GM20000 (cell line): ENCODE measurements around the gene LCN9.
"Not testable (repeated sequence)": the region's sequence is repeated elsewhere in the genome, so short reads cannot be mapped to it uniquely, and the experiment has no call there.

Source experiments
- DNase-seq: peaks from one replicate; pipeline ENCODE4 v3.0.0; 2012; ENCODE audit warnings: low spot score
- TF ChIP-seq, protein P1 (sequence below): IDR thresholded peaks from 2 replicates; pipeline ENCODE4 v1.5.1; 2012; ENCODE audit warnings: mild to moderate bottlenecking, control low read depth; ENCODE audit errors: extremely low read depth, missing control alignments

Gene LCN9

DNA sequence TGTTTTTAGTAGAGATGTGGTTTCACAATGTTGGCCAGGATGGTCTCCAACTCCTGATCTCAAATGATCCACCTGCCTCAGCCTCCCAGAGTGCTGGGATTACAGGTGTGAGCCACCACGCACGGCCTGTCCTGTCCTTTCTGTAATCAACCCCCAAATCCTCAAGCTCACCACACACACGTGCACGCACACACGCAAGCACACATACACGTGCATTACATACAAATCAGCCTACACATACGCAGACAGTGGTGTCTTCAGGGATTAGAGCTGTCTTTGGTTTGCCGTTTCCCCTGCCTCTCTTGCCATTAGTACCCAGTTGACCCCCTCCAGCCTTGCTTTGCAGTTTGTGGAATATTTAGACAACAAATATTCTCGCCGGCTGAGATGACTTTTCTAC lies 30.3 kb upstream of the LCN9 start:
- no peak for DNase-seq
- TF ChIP-seq, protein P1, sequence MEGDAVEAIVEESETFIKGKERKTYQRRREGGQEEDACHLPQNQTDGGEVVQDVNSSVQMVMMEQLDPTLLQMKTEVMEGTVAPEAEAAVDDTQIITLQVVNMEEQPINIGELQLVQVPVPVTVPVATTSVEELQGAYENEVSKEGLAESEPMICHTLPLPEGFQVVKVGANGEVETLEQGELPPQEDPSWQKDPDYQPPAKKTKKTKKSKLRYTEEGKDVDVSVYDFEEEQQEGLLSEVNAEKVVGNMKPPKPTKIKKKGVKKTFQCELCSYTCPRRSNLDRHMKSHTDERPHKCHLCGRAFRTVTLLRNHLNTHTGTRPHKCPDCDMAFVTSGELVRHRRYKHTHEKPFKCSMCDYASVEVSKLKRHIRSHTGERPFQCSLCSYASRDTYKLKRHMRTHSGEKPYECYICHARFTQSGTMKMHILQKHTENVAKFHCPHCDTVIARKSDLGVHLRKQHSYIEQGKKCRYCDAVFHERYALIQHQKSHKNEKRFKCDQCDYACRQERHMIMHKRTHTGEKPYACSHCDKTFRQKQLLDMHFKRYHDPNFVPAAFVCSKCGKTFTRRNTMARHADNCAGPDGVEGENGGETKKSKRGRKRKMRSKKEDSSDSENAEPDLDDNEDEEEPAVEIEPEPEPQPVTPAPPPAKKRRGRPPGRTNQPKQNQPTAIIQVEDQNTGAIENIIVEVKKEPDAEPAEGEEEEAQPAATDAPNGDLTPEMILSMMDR = no peak

DNA sequence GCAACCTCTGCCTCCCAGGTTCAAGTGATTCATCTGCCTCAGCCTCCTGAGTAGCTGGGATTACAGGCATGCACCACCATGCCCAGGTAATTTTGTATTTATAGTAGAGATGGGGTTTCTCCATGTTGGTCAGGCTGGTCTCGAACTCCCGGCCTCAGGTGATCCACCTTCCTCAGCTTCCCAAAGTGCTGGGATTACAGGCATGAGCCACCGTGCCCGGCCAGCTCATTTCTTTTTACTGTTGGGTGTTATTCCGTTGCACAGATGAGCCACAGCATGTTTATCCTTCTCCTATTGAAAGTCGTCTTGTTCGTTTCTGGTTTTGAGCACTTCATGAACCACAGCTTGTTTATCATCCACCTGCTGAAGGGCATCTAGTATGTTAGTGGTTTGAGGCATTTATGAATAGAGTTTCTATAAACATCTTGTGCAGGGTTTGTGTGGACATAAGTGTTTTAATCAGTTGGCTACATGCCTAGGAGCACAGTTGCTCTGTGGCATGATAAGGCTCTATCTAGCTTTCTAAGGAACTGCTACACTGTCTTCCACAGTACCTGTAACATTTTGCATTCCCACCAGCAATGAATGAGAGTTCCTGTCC lies 26.1 kb upstream of the LCN9 start:
- DNase-seq = not testable (repeated sequence)

DNA sequence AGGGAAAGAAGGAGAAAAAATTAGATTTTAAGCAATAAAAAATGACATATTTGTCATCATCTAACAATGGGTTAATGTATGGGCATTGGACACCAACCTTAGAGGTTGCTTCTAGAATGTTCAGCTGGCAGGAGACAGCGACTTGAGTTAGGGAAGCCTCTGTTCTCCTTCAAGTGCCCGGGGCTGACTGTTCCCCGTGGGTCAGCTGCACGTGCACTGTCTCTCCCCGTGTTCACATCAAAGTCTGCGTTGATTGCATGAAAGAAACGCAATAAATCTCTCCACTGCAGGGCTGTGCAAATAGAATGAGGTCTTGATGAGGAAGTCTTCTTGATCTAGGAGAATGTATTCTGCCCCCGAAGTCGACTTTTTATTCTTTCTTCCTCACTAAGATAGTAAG lies 23.9 kb upstream of the LCN9 start, which contains the start of gene GLT6D1:
TSS of gene GLT6D1 (minus strand) at position 345 of the 400 bp plus-strand sequence. CDS start 353 bp downstream, outside the sequence.
- no peak for DNase-seq
- TF ChIP-seq, protein P1 = no peak

DNA sequence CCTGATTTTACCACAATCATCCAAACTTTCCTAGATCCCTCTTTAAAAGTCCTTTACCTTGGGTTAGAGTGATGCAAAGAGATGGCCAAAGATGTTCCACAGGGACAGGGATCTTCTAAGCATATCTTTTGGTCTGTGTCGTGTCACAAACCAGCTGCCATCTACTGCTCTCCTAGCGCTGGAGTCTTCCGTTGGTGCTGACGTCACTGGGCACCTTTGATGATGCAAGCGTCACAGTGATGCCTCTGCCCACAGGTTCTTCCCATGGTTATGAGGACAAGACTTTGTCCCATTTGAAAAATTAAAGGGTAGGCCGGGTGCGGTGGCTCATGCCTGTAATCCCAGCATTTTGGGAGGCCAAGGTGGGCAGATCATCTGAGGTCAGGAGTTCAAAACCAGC lies 22.1 kb upstream of the LCN9 start:
- no peak for DNase-seq
- TF ChIP-seq, protein P1 = no peak

DNA sequence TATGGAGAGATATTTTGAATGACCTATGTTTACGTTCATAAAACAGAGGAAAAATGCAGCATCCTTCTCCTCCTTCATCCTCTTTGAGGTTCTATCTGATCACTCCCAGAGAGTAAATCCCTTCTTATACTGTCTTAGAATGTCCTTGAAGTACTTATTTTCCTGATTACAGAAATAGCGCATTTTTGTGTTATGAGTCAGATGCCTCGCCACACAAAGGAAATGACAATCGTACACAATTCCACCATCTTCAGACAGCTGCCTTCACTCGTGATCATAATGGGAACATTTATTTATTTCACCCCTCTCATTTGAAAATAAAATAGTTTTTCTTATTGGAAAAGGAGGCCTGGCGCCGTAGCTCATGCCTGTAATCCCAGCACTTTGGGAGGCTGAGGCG lies 21.4 kb upstream of the LCN9 start:
- no peak for DNase-seq
- TF ChIP-seq, protein P1 = no peak

DNA sequence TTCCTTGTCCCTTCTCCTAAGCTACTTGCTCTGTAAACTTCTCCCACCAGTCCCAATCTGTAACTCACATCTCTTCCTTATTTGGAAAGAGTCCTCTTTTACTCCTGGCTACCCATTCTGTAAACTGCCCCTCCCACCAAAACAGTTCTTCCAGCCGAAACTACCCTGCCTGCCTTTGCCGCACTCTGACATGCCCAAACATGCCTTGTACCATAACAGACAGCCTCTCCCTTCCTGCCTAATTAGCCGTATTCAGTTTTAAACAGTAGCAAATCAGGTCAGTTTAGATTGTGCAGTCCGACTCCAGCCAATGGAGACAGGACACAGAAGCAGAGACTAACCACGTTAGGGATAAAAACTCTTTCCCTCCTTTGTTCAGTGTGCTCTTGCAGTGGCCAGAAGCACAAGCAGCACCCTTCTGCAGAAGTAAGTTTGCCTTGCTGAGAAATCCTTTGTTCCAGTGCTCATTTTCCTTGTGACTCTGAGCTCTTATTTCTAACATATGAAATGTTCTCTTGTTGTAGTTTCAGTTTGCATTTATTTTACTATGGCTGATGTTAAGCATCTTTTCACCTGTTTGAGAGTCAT lies 18.4 kb upstream of the LCN9 start:
- TF ChIP-seq, protein P1 = no peak
- no peak for DNase-seq

DNA sequence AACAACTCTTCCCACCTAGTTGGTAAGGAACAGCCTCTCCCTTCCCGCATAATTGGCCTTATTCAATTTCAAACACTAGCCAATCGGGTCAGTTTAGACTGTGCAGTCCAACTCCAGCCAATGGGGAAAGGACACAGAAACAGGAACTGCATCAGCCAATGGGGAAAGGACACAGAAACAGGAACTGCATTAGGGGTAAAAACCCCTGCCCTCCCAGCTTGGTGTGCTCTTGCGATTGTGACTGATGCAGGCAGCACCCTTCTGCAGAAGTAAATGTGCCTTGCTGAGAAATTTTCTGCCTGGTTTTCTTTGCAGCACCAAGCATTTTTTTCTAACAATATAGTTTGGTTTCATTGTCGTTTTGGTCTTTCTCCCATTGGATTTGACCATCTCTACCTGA lies 15.2 kb upstream of the LCN9 start:
- no peak for DNase-seq
- TF ChIP-seq, protein P1 = no peak
